OCI-M1 (cell line): ENCODE data around the gene NT5DC2.
"Not testable (repeated sequence)": the region's sequence is repeated elsewhere in the genome, so short reads cannot be mapped to it uniquely, and the experiment has no call there.

Experiments used
- DNase-seq: peaks from one replicate; lab custom pipeline; 2025; lab: John Stamatoyannopoulos, UW

Gene NT5DC2

DNA sequence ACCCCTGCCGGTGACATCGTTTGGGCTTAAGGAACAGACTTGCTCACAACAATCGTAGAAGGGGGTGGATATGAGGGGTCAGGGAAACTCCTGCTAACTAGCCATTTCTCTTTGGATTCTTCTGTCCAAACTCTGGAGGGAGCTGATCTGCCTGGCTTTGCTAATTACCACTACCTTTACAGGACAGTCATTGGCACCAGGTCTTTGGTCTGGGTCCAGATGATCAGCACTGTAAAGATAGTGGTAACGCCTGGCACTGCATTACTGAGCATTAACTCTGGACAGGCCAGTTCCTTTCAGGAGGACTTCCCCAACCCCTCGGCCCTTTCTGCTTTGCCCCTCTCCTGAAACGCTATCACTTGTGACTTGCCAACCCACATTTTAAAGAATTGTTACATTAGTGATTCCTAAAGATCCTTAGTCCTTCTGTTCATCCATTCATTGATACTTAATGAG lies 3.5 kb upstream of the NT5DC2 start:
- DNase-seq = no peak

DNA sequence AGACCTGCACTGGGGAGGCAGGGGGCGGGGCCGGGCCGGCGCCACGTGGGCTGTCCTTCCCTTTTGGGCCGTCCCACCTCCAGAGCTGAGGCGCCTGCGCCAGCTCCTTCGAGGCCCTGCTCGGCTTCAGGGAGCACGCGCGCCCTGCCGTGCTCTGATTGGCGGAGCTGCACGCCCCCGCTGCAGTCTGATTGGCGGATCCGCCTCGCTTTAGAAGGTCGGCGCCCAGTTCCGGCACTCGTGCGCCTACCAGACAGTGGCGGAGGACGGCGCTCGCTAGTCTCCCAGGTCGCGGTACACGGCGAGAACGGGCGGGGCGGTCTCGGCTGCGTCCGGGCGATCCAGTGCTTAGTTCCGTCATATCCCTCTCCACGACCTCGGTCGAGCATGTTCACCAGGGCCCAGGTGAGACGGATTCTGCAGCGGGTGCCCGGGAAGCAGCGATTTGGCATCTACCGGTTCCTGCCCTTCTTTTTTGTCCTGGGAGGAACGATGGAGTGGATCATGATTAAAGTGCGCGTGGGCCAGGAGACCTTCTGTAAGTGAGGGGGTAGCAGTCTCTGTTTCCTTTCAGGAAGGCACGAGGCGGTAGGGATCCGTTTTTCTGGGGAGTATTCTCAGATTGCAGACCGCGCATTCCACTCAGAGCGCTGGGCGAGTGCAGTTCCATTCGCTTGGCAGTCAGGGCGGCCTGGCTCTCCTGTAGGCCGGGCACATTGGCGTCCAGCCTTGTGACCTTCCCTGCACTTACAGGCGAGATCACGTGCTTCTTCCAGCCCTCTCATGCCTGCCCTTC lies 2.9 kb upstream of the NT5DC2 start, which contains the start of gene UQCC5:
Gene UQCC5 (plus strand): TSS at position 237 of the 796 bp plus-strand sequence. CDS start 151 bp downstream, at position 388.
- DNase-seq = peak; percentile 99

DNA sequence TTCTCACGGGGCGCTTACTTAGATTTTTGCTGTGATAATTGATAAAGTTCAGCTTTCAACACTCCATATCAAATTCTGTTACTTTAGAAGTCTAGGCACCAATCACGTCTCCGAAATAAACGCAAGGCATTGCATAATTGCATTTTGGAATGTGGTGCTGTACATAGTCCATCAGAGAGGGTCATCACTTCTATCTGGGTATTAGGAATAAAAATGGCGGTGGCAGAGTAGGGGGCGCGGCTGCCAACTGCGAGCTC lies 2.4 kb upstream of the NT5DC2 start:
- DNase-seq = no peak

DNA sequence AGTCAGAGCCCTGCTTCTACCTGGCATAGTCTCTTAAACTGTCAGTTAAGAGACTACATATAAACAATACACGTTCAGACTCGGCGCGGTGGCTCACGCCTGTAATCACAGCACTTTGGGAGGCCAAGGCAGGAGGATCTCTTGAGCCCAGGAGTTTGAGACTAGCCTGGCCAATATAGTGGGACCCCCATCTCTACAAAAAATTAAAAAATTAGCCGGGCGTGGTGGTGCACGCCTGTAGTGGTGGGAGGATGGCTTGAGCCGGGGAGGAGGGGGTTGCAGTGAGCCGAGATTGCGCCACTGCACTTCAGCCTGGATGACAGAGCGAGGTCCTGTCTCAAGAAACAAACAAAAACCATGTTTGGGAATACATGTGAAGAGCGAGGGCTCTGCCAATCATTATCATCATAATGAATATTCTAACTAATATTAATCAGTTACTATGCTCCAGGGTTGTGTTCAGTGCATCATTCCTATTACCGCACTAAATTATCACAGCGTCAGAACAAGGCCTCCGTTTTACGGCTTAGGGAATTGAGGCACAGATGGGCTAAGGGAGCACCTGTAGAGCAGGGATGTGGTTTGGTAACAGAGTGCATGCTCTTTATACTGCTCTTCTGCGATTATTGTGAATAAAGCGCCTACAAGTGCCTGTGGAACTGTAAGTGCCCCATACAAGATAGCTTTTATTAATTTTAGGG lies 1.9 kb upstream of the NT5DC2 start:
- DNase-seq = no peak

DNA sequence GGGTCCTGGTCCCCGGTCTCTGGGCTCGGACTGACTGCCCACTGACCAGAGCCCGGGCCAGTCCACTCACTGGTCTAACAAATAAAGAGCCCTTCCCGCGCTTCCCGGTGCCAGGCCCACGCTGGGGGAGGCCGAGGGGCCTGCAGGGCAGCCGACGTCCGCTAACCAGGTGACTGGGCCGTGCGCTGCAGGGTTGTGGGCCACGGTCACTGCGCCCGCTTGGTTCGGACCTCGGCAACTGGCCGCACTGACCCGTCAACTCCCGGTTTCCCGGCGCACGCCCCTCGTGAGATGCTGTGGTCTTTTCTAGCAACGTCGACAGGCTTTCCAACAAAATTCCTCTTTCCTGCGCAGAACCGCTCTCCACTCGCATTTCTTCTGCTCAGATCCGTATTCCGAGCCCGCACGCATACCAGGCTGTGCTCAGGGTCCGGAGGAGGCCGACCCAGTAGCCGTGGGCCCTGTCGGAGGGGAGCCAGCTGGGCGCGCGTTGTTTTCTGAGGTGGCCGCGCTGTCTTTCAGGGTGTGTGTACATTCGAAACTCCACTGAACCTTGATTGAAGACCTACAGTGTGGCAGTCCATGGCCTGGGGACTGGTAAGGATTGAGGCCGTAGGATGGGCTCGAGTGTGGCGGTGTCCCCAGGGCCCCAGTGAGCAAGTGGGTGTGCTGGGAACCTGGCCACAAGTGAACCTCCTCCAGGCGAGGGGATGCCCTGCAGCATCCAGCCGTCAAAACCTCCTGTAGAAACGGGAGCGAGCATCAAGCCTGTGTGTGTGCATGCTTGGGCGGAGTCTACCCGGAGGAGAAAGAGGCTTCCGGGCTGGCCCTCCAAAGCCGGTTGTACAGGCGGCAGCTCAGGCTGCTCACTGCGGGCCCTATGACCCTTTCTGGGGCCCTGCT lies 875 bp upstream of the NT5DC2 start:
- no peak for DNase-seq

DNA sequence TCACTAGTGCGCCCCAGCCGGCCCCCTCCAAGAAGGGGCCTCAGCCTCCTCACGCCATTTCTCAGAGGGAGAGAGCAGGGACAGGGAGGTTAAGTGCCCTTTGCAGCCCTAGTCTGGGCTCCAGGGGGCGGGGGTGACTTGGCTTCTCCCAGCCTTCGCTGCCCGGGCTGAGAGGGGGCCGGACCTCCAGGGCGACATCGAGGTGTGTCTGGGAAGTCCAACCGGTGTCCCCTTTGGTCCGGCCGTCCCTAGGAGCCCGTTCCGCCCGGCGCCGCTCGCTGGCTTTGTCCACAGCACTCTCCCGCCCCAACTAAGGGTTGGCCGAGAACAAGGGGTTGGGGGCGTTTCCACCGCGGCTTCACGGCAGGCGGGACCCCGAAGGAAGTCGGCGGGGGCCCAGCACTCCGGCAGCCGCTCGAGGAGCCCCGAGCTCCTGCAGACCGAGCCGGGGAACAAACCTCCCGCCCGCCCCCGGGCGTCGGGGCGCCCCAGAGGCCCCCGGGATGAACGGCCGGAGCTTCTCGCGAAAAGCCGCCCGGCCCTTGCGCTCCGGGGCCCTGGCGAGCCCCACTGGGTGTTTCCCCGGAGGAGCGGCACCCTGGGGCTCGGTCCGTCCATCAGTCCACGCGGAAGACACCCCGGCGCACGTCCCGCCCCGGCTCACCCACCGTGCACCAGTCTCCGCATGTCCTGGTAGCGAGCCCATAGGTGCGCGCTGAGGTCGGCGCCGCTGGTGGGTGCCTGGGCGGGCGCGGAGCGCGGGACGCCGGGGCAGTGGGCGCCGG lies 627 bp downstream of the NT5DC2 start:
- DNase-seq = peak; percentile 53

DNA sequence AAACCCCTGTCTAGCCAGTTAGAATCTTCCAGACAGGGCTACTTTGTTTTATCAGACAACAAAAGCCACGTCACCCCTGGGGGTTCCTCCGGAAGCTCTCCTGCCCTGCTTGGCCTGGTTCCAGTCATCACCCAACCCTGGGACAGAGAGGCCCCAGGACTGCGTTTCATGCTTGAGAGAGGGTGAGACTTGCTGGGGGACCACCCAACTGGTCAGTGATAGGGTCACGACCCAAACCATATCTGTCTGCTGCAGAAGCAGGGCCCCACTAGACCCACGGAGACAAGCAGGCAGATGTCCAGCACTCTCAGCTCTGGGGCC lies 1.2 kb downstream of the NT5DC2 start:
- peak; percentile 53 for DNase-seq

DNA sequence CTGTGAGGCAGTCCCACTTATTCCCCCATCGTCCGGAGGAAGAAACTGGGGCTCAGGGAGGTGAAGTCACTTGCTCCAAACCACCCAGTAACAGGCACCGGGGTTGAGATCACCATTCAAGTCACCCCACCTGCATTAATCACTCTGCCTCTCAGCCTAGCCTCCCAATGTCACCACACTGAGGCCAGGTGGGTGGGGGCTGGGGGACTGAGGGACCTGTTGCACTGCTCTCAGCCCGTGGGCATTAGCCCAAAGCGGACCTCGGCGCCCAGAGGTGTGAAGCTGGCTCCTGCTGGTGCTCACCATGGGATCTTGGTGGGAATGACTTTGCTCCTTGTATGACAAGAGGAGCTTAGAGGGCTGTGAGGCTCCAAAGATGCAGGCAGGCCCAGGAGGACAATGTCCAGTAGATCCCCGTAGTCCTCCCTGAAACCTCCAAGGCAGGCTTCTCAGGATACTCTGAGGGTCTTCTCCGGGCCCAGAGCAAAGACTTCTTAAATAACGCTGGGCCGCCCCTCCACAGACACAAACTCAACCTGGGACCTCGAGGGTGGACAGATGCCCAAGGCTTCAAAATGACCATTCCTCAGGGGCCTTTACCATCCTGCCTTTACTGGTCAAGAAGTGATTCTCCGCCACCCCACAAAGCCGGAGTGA lies 1.7 kb downstream of the NT5DC2 start:
- DNase-seq = no peak

DNA sequence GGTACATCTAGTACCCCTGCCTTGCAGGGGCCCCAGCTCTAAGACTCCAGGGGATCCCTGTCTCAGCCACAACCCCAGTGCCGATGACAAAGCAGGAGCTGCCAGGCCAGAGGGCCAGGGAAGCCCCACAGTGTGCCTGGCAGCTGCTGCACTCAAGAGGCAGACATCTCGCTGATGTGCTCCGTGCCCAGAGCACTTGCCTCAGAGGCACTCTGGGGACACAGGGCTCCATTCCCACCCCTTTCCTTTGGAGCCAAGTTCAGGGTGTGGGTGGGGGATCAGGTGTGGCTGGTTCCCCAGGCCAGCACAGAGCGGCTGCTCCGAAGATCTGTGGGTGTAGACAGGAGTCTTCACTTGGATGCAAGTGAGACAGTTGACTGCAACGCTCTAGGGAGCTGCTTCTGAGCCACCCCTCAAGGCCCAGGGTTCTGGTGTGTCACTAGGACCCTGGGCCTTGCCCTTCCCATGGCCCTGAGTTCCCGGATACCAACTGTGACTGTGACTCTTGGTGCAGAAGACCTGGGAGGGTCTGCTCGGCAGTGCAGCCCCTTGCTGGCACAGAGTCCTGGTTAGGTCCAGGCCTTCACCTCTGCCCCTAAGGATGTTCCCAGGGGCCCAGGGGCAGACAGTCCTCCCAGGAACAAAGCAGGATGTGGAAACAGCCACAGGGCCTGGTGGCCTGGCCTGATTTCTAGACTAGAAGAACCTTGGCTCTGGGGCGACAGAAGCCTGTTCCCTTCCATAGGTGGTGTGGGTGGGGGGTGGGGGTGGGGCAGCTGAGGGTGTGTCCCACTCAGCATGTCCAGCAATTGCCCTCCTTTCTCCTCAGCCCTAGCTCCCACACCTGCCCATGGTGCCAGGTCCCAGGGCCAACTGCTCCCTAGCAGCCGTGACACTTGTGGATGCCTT lies 2.5 kb downstream of the NT5DC2 start:
- no peak for DNase-seq

DNA sequence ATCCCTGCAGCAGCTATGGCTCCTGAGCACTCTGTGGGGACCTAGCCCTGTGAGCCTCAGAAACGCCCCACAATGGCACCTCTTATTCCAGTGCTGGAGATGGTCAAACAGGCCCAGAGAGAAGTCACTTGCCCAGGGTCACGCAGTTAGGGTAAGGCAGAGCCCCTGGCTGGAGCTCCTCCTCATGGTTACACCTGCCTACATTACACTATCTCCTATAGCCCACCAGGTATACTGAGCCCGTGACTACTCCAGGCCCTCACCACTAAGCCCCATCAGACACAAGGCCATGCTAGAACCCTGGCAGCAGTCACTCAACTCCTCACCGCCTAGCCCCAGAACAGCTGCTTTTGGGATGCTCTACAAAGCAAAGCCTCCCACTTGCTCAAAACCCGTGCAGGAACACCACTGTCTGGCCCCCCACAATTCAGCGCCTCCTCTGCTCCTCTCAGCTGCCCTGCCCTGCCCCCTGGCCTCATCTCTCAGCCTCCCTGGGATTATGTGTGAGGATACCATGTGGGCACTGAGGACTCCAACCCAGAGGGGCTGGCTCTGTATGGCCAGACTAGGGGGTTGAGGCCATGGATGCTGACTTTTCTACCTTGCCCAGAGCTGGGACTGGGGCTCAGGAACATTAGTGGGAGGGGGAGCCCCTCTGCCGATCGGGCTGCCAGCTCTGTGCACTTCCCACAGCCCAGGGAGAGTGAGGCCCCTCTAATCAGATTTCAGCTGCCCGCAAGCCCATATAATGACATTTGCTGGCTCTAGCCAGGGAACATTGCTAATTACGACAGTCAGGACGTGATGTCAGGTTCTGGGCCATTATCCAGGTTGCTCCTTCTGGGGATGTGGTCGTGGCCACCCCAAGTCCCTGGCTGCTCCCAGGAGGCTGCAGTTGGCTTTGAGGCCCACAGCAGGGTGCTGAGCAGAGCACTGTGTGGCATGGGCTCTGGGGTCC lies 4.0 kb downstream of the NT5DC2 start:
- no peak for DNase-seq

DNA sequence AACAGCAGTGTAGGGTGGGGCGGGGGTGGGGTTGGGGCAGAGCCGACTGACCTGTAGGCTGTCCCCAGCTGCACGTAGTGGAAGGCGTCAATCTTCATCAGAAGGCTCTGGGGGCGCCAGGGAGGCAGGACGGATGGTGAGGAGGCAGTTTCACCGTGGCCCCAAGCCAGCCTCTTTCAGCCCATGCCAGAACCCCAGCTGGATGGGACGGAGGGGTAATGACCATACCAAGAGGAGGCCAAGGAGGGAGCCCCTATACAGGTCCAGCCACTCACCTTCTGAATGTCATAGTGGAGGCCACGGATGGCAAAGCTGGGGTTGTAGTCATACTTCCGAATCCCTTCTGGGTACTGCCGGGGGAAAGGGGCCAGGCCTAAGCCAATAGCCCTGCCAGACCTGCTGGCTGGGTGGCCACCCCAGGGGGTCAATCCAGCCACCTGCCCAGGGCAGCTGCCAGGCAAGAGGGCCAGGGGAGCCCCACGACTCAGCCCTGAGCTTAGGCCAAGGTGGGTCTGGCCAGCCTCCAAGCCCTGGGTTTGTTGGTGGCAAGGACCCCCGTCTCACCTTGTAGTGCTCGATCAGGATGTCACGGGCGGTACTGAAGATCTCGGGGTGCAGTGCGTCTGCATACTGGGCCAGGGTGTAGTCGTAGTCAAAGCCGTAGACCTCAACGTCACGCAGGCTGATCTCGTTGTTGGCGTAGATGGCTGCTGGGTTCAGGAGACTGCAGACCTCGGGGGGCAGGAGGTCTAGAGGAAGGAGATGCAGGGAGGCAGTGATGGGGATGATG lies 4.9 kb downstream of the NT5DC2 start:
- DNase-seq = no peak

DNA sequence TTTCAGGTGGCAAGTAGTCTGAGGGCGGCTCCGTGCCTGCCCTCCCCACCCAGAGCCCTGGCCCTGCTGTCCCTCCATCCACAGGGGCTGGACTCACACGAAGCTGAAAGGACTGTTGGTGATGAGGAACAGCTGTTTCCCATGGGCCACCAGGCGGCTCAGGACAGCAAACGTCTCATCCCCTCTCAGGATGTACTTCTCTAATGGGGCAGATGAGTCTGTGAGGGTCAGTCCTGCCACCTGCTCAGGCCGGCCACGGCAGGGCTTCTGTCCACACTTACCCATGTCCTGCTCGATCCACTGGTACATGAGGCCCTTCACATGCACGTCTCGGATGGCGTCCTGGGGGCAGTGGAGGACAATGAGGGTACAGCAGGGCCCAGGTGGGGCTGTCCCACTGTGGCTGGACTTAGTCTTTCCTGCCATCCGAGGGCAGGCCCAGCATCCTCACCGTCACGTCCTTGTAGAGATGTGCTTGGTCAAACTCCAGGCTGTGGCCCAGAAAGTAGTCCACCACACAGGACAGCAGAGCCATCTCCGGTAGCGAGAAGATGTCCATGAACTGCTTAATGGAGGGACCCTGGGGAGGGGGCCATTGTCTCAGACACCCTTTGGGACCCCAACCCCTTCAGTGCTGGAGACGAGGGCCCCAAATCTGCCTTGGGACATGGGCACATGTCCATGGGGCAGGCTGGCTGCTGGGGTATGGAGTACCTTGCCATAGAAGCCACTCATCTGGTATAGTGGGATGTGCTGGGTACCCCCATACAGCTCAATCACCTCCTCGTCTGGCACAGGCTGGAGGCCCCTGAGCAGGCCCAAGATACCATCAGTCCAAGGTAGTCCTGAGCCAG lies 5.7 kb downstream of the NT5DC2 start:
- DNase-seq = no peak

DNA sequence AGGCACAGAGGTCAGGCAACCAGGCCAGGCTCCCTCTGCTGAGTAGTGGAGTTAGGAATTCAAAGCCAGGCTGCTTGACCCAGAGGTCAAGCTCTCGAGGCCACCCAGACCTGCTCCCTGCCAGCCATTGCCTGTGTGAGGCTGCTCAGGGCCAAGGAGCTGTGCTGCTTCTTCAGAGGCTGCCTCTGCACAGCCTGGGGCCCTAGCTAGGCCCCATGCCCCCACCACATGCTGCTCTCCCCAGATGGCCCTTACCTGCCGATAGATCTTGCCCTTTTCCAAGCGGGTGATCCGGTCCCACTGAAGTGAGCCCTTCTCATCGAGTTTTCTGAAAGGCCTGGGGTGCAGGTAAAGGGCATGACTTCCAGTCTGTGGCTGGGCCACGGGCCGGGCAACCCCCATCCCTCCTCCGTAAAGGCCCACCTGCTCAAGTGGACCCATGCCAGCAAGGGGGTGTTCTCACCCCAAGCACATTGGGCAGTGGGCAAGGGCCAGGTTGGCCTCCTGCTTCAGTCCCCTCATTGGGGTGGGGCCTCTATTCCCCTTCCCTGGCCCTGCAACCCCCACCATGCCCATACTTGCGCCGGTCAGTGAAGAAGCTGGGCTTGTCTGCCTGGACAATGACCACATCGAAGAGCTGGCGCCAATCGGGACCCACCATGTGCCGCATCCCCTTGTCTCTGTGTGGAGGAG lies 6.5 kb downstream of the NT5DC2 start:
- DNase-seq = no peak

DNA sequence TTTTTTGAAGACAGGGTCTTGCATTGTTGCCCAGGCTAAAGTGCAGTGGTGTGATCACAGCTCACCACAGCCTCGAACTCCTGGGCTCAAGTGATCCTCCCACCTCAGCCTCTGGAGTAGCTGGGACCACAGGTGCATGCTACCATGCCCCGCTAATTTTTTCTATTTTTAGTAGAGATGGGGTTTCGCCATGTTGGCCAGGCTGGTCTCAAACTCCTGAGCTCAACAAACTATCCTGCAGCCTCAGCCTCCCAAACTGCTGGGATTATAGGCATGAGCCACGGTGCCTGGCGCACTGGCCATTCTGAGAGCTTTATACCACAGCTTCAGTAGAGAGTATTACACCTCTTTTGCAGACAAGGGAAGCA lies 7.0 kb downstream of the NT5DC2 start:
- not testable (repeated sequence) for DNase-seq

DNA sequence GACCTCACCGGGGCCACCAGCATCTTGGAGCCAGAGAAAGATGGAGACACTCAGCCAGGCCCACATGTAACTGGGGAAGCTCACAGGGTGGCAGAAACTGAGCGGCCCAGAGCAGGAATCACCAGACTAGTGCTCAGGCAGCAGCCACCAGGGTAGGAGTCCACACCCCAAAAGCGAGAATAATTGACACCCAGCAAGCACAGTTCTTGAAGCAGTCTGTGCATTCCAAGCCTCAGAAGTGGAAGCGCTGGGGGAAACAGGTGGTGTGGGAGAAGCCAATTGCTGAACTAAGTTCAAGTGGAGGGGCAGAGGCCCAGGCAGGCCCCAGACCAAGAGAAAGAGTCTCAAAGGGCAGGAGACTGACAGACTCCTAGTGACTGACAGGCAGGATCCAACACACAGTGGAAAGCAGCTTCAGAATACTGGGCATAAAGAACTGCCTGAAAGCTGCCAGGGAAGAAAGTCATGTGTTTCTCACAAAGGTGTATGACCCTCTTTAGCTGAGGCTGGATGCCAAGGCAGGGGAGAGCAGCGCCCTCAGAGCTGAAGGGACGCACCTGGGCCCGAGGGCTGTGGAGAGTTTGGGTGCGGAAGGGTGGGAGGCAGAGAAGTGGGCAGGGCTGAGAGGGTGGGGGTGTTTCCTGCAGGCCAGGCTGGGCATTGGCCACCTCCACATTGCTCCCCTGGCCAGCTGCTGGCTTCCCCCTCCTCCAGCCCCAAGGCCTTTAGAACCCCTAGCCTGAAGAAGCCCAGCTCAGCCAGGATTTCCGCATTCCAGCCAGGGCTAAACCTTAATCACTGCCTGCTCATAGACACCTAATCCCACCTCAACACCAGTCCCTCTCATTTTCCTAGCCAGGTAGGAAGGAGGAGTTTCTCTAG lies 7.7 kb downstream of the NT5DC2 start:
- DNase-seq = no peak
